Loucy (cell line): ENCODE results near the gene TMSB10.

Experiments used
- CTCF ChIP-seq: fragments of 200-600 bp; sonication (generic); conservative IDR thresholded peaks from 2 replicates; pipeline ENCODE4 v1.5.1; 2014; ENCODE audit warnings: mild to moderate bottlenecking, antibody characterized with exemption, low read length
- EZH2phosphoT487 ChIP-seq: fragments of 200-600 bp; IDR thresholded peaks from 2 replicates; pipeline ENCODE4 v1.6.1; 2018; ENCODE audit warnings: antibody characterized with exemption, mild to moderate bottlenecking, moderate library complexity, borderline replicate concordance

GRCh38 chr2:84873350-84873749 lies 32.1 kb upstream of the TMSB10 start:
- TF ChIP-seq CTCF (no peak), EZH2phosphoT487 (no peak)
